Esophagus muscularis mucosa (tissue), 4 donors: ENCODE measurements around the gene DHPS. TPM values are rescaled to one million over a fixed set of nuclear protein-coding genes. Genes with fewer than 3 reads are reported as not detected.

Experiments used
- DNase-seq: peaks from one replicate; pipeline ENCODE4 v3.0.0-alpha.2; 2017; ENCODE audit errors: extremely low spot score
- H3K27ac ChIP-seq, 4 donors: fragments of 200-600 bp; sonication (generic); replicated peaks in 1 of 4; 1 replicate in 3 of 4; 2 replicates in 1 of 4; pipeline ENCODE4 v1.5.1; 2016 to 2019; ENCODE audit warnings: mild to moderate bottlenecking in 1 of 4
- H3K27me3 ChIP-seq, 4 donors: fragments of 200-600 bp; sonication (generic); one replicate each; pipeline versions ENCODE4 v1.5.1 to v1.6.0; 2016 to 2019
- H3K36me3 ChIP-seq, 4 donors: fragments of 200-600 bp; sonication (generic); one replicate each; pipeline ENCODE4 v1.5.1; 2016 to 2019
- H3K4me1 ChIP-seq, 4 donors: fragments of 200-600 bp; sonication (generic); one replicate each; pipeline ENCODE4 v1.5.1; 2016 to 2019
- H3K4me3 ChIP-seq, 4 donors: fragments of 200-600 bp; sonication (generic); 1 replicate in 2 of 4; 2 replicates in 2 of 4; pipeline ENCODE4 v1.5.1; 2016 to 2019; ENCODE audit warnings: mild to moderate bottlenecking in 4 of 4, moderate library complexity in 1 of 4
- H3K9me3 ChIP-seq, 4 donors: fragments of 200-600 bp; sonication (generic); 1 replicate in 3 of 4; 2 replicates in 1 of 4; pipeline ENCODE4 v1.5.1; 2016 to 2019
- CTCF ChIP-seq, 3 experiments: fragments of 200-600 bp in 2 of 3; fragments of 450-650 bp in 1 of 3; sonication (generic) in 2 of 3; IDR thresholded peaks; one replicate each; pipeline ENCODE4 v1.5.1; 2017 to 2019; ENCODE audit warnings: antibody characterized with exemption in 3 of 3, mild to moderate bottlenecking in 2 of 3, moderate library complexity in 1 of 3
- EP300 ChIP-seq: sonication (generic); formaldehyde crosslinking; IDR thresholded peaks from one replicate; pipeline ENCODE4 v1.6.1; 2017; ENCODE audit warnings: antibody characterized with exemption
- POLR2A ChIP-seq: fragments of 450-650 bp; IDR thresholded peaks from one replicate; pipeline ENCODE4 v1.6.1; 2017; ENCODE audit warnings: antibody characterized with exemption, moderate library complexity, mild to moderate bottlenecking, low read depth
- POLR2AphosphoS5 ChIP-seq, 2 donors: sonication (generic); formaldehyde crosslinking; IDR thresholded peaks; one replicate each; pipeline ENCODE4 v1.6.1; 2017; ENCODE audit warnings: antibody characterized with exemption in 2 of 2
- WGBS: methylation state at CpG from one replicate; pipeline ENCODE4 v1.1.5; 2018; 5-methylcytosine and 5-hydroxymethylcytosine counted together
- intact Hi-C: fragments of 100-400 bp; cut with DNase I; formaldehyde crosslinking; loops from one replicate; pipeline ENCODE4 v1.15.1; 2023
- total RNA-seq, 4 donors: library from RNA; depleted of rRNA; stranded (reverse); fragments of >200 nt; gene quantifications; one replicate each; pipeline versions ENCODE4 v1.1.0 to v1.2.1, GENCODE V29; 2016

Gene DHPS
- total RNA-seq, 4 donors from 2014 or later, result 74.3 to 92.3 (median 85.0) TPM

- H3K4me1 ChIP-seq, result peaks cover 9 to 14% (median 12%) of the 10 kb centered on the region in 4 donors
- no peak overlapping the region for H3K27ac ChIP-seq
- H3K9me3 ChIP-seq, result no peaks in the 10 kb centered on the region
- no peak for TF ChIP-seq POLR2AphosphoS5 (IDR thresholded peaks at IDR 0.05)
- no peak for TF ChIP-seq CTCF (IDR thresholded peaks at IDR 0.05)
- TF ChIP-seq POLR2A, result no peak
- 95% methylated on average over 22 of the region's 22 CpGs for WGBS
- H3K36me3 ChIP-seq, result no peaks in the 10 kb centered on the region
- no peak overlapping the region for H3K4me3 ChIP-seq
- no peak for DNase-seq
- H3K27me3 ChIP-seq, result no peaks in the 10 kb centered on the region
- intact Hi-C loops, result no loop called here
These were observed 43.0 kb downstream of the DHPS start for GRCh38 chr19:12638611-12639182.

GRCh38 chr19:12636631-12637030, 45.0 kb downstream of the DHPS start:
- TF ChIP-seq CTCF (IDR thresholded peaks at IDR 0.05), result no peak
- TF ChIP-seq POLR2A, result no peak
- no peak for TF ChIP-seq EP300
- no peak for TF ChIP-seq POLR2AphosphoS5 (IDR thresholded peaks at IDR 0.05)
- no peak overlapping the region for H3K27ac ChIP-seq
- H3K27me3 ChIP-seq, result no peaks in the 10 kb centered on the region
- no peaks in the 10 kb centered on the region for H3K9me3 ChIP-seq
- WGBS, result 92% methylated on average over 13 of the region's 13 CpGs
- H3K36me3 ChIP-seq, result peaks cover 0 to 11% (median 5%) of the 10 kb centered on the region in 4 donors
- intact Hi-C loops, result no loop called here
- peaks cover 9 to 14% (median 12%) of the 10 kb centered on the region in 4 donors for H3K4me1 ChIP-seq
- DNase-seq, result no peak
- H3K4me3 ChIP-seq, result no peak overlapping the region

GRCh38 chr19:12629215-12629614, 52.5 kb downstream of the DHPS start:
- WGBS, result 95% methylated on average over 7 of the region's 7 CpGs
- no peak for TF ChIP-seq POLR2AphosphoS5 (IDR thresholded peaks at IDR 0.05)
- TF ChIP-seq POLR2A, result no peak
- TF ChIP-seq EP300, result no peak
- TF ChIP-seq CTCF (IDR thresholded peaks at IDR 0.05), result no peak

GRCh38 chr19:12628040-12629022, 53.3 kb downstream of the DHPS start:
- no peak for DNase-seq
- Histone ChIP-seq H3K27me3 (no peaks in the 10 kb centered on the region), H3K36me3 (peaks cover 58 to 90% (median 76%) of the 10 kb centered on the region in 4 donors), H3K4me1 (peaks cover 0 to 4% (median 3%) of the 10 kb centered on the region in 4 donors), H3K27ac (no peak overlapping the region), H3K4me3 (no peak overlapping the region), H3K9me3 (peaks cover 0 to 16% (median 4%) of the 10 kb centered on the region in 4 donors)
- TF ChIP-seq POLR2AphosphoS5 (IDR thresholded peaks at IDR 0.05) (no peak), POLR2A (no peak), CTCF (IDR thresholded peaks at IDR 0.05) (no peak), EP300 (no peak)
- intact Hi-C loops, result no loop called here
- 97% methylated on average over 17 of the region's 17 CpGs for WGBS

More at GRCh38 chr19:12629215-12629614, 52.5 kb downstream of the DHPS start:
- Histone ChIP-seq H3K27ac (no peak overlapping the region), H3K4me1 (no peaks in the 10 kb centered on the region), H3K36me3 (peaks cover 53 to 81% (median 69%) of the 10 kb centered on the region in 4 donors), H3K4me3 (no peak overlapping the region), H3K9me3 (peaks cover 0 to 16% (median 4%) of the 10 kb centered on the region in 4 donors), H3K27me3 (no peaks in the 10 kb centered on the region)
- intact Hi-C loops, result no loop called here
- no peak for DNase-seq
